HG03457 (cell line): Measurements from ENCODE around the gene FGF11.
A peak's percentile ranks its signal among the peaks of the same experiment; 100 is the strongest.

Experiments
- ATAC-seq: cut with Tn5 transposase; IDR thresholded peaks from one replicate; pipeline ENCODE4 v1.9.1; 2021; ENCODE audit warnings: moderate number of reproducible peaks; ENCODE audit not compliant: unreplicated experiment

The FGF11 gene

GRCh38 chr17:7429722-7430121 is 9.6 kb upstream of the FGF11 start:
- ATAC-seq, result no peak

GRCh38 chr17:7431231-7431630 is 8.1 kb upstream of the FGF11 start:
- no peak for ATAC-seq

- ATAC-seq, result no peak
Observed at GRCh38 chr17:7432296-7432695, 7.0 kb upstream of the FGF11 start.

- ATAC-seq, result peak; percentile 4
Observed at GRCh38 chr17:7435676-7436555, 3.4 kb upstream of the FGF11 start.

- no peak for ATAC-seq
Observed at GRCh38 chr17:7436556-7437368, 2.5 kb upstream of the FGF11 start.

- no peak for ATAC-seq
Observed at GRCh38 chr17:7437369-7437863, 1.9 kb upstream of the FGF11 start.

- ATAC-seq, result no peak
Observed at GRCh38 chr17:7437950-7438614, 1.2 kb upstream of the FGF11 start.

- ATAC-seq, result no peak
Observed at GRCh38 chr17:7438656-7439460, 454 bp upstream of the FGF11 start.

- ATAC-seq, result no peak
Observed at GRCh38 chr17:7440113-7440833, 961 bp downstream of the FGF11 start.

GRCh38 chr17:7440834-7441195 is 1.5 kb downstream of the FGF11 start:
- ATAC-seq, result no peak

- ATAC-seq, result no peak
Observed at GRCh38 chr17:7441266-7441665, 2.0 kb downstream of the FGF11 start.

GRCh38 chr17:7442142-7442541 is 2.8 kb downstream of the FGF11 start:
- no peak for ATAC-seq

- no peak for ATAC-seq
Observed at GRCh38 chr17:7443499-7444485, 4.5 kb downstream of the FGF11 start.

GRCh38 chr17:7444682-7445618 is 5.6 kb downstream of the FGF11 start, which contains the start of gene CHRNB1:
TSS of gene CHRNB1 (plus strand) at chr17:7445061. CDS start at chr17:7445128, 67 bp downstream.
- no peak for ATAC-seq

- no peak for ATAC-seq
Observed at GRCh38 chr17:7445619-7445968, 6.3 kb downstream of the FGF11 start.

- ATAC-seq, result no peak
Observed at GRCh38 chr17:7448461-7448860, 9.1 kb downstream of the FGF11 start.

GRCh38 chr17:7459961-7460545 is 20.7 kb downstream of the FGF11 start:
- ATAC-seq, result no peak
